Ovary (tissue), 3 donors: ENCODE results near the gene ANKRD6.

Source experiments
- CTCF ChIP-seq, 3 donors: fragments of 450-650 bp in 2 of 3; fragments of 200-600 bp in 1 of 3; IDR thresholded peaks; one replicate each; pipeline versions ENCODE4 v1.5.1 to v1.8.0; 2016 to 2022; ENCODE audit warnings: antibody characterized with exemption in 3 of 3, mild to moderate bottlenecking in 1 of 3
- EP300 ChIP-seq: sonication (generic); formaldehyde crosslinking; IDR thresholded peaks from one replicate; pipeline ENCODE4 v1.6.1; 2017; ENCODE audit warnings: antibody characterized with exemption
- POLR2A ChIP-seq: fragments of 450-650 bp; IDR thresholded peaks from one replicate; pipeline ENCODE4 v1.6.1; 2017; ENCODE audit warnings: antibody characterized with exemption, mild to moderate bottlenecking, moderate library complexity
- donor health status: DM: no; HTN: no; CAD: no.

GRCh38 chr6:89415185-89415584 lies 17.8 kb upstream of the ANKRD6 start:
- TF ChIP-seq CTCF (IDR thresholded peaks at IDR 0.05) = no peak
- TF ChIP-seq POLR2A = no peak
- TF ChIP-seq EP300 = no peak
